ENCODE data around the gene C2orf49. TPM values are rescaled to one million over a fixed set of nuclear protein-coding genes. Genes with fewer than 3 reads are reported as not detected.

The C2orf49 gene
- total RNA-seq, 1 donor from 2014 or later = 21.6 TPM

GRCh38 chr2:105297216-105297615, 40.1 kb upstream of the C2orf49 start:
- H3K27me3 ChIP-seq (ENCODE audit: insufficient read depth, low read length) = no peaks in the 10 kb centered on the region
- Mint-ChIP-seq H3K9me3 (ENCODE audit: unreplicated experiment) (no peaks in the 10 kb centered on the region), H3K27me3 (ENCODE audit: low read depth, unreplicated experiment) (no peaks in the 10 kb centered on the region), H3K36me3 (ENCODE audit: low read depth, unreplicated experiment) (peaks cover 6% of the 10 kb centered on the region), H3K4me1 (ENCODE audit: low read depth, unreplicated experiment) (peaks cover 29% of the 10 kb centered on the region), H3K4me3 (ENCODE audit: unreplicated experiment) (no peak overlapping the region), H3K27ac (ENCODE audit: unreplicated experiment) (peak overlapping the region; percentile 88)
- H3K4me3 ChIP-seq (ENCODE audit: insufficient read depth, low read depth, low read length) = no peak overlapping the region
- TF ChIP-seq CTCF (IDR thresholded peaks at IDR 0.05; ENCODE audit: insufficient read depth, low read depth, low read length) (no peak), EZH2 (IDR thresholded peaks at IDR 0.05; ENCODE audit: insufficient read depth, low read length) (no peak)
- peaks cover 7% of the 10 kb centered on the region for H3K36me3 ChIP-seq (ENCODE audit: insufficient read depth, low read length)
- no peak overlapping the region for H2AFZ ChIP-seq (ENCODE audit: low read depth, low read length)
- FAIRE-seq (no peak), DNase-seq (ENCODE audit: low read depth) (no peak)
- no peak overlapping the region for H3K9ac ChIP-seq (ENCODE audit: low read length)
- no peaks in the 10 kb centered on the region for H3K9me3 ChIP-seq (ENCODE audit: insufficient read depth, low read depth, low read length)
- H3K79me2 ChIP-seq (ENCODE audit: insufficient read depth, low read length) = peaks cover 13% of the 10 kb centered on the region
- peaks cover 22% of the 10 kb centered on the region for H4K20me1 ChIP-seq (ENCODE audit: insufficient read depth, low read length)
- H3K4me1 ChIP-seq (ENCODE audit: insufficient read depth, low read length) = no peaks in the 10 kb centered on the region
- no peak overlapping the region for H3K4me2 ChIP-seq (ENCODE audit: low read length)
- H3K27ac ChIP-seq (ENCODE audit: low read depth, low read length) = no peak overlapping the region

- no peaks in the 10 kb centered on the region for H3K27me3 Mint-ChIP-seq (ENCODE audit: low read depth, unreplicated experiment)
- Histone ChIP-seq H4K20me1 (ENCODE audit: insufficient read depth, low read length) (peaks cover 25% of the 10 kb centered on the region), H3K9ac (ENCODE audit: low read length) (no peak overlapping the region), H3K36me3 (ENCODE audit: insufficient read depth, low read length) (peaks cover 7% of the 10 kb centered on the region), H3K4me1 (ENCODE audit: insufficient read depth, low read length) (no peaks in the 10 kb centered on the region), H3K4me3 (ENCODE audit: insufficient read depth, low read depth, low read length) (no peak overlapping the region), H3K79me2 (ENCODE audit: insufficient read depth, low read length) (peaks cover 18% of the 10 kb centered on the region), H3K27ac (ENCODE audit: low read depth, low read length) (no peak overlapping the region), H3K27me3 (ENCODE audit: insufficient read depth, low read length) (no peaks in the 10 kb centered on the region), H3K9me3 (ENCODE audit: insufficient read depth, low read depth, low read length) (no peaks in the 10 kb centered on the region), H2AFZ (ENCODE audit: low read depth, low read length) (no peak overlapping the region), H3K4me2 (ENCODE audit: low read length) (no peak overlapping the region)
- peaks cover 26% of the 10 kb centered on the region for H3K4me1 Mint-ChIP-seq (ENCODE audit: low read depth, unreplicated experiment)
- H3K27ac Mint-ChIP-seq (ENCODE audit: unreplicated experiment) = no peak overlapping the region
- no peak for FAIRE-seq
- TF ChIP-seq EZH2 (IDR thresholded peaks at IDR 0.05; ENCODE audit: insufficient read depth, low read length) (no peak), CTCF (IDR thresholded peaks at IDR 0.05; ENCODE audit: insufficient read depth, low read depth, low read length) (no peak)
- H3K9me3 Mint-ChIP-seq (ENCODE audit: unreplicated experiment) = no peaks in the 10 kb centered on the region
- no peak overlapping the region for H3K4me3 Mint-ChIP-seq (ENCODE audit: unreplicated experiment)
- no peak for DNase-seq (ENCODE audit: low read depth)
- H3K36me3 Mint-ChIP-seq (ENCODE audit: low read depth, unreplicated experiment) = peaks cover 6% of the 10 kb centered on the region
Observed at GRCh38 chr2:105298017-105298416, 39.3 kb upstream of the C2orf49 start.

DNA sequence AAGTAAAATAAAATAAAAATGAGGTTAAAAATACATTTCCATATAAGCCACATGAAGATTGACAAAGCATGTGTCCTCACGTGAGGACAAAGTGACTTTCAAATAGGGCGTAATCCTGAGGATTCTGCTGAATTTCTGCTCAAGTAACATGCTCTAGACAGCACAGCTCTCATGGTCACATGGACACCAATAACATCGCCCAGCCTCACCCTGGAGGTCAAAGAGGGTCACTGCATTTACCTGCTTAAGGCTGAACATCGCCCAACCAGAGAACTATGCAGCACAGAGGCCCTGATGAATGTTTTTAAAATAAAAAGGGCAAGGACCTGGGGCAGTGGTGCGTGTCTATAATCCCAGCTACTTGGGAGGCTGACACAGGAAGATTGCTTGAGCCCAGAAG, 38.0 kb upstream of the C2orf49 start:
- H4K20me1 ChIP-seq (ENCODE audit: insufficient read depth, low read length) = peaks cover 30% of the 10 kb centered on the region
- H3K36me3 Mint-ChIP-seq (ENCODE audit: low read depth, unreplicated experiment) = peaks cover 6% of the 10 kb centered on the region
- peaks cover 7% of the 10 kb centered on the region for H3K36me3 ChIP-seq (ENCODE audit: insufficient read depth, low read length)
- H3K4me1 Mint-ChIP-seq (ENCODE audit: low read depth, unreplicated experiment) = peaks cover 19% of the 10 kb centered on the region
- H3K27me3 Mint-ChIP-seq (ENCODE audit: low read depth, unreplicated experiment) = no peaks in the 10 kb centered on the region
- H3K4me3 ChIP-seq (ENCODE audit: insufficient read depth, low read depth, low read length) = no peak overlapping the region
- no peak for TF ChIP-seq EZH2 (IDR thresholded peaks at IDR 0.05; ENCODE audit: insufficient read depth, low read length)
- TF ChIP-seq CTCF (IDR thresholded peaks at IDR 0.05; ENCODE audit: insufficient read depth, low read depth, low read length) = no peak
- H3K27ac ChIP-seq (ENCODE audit: low read depth, low read length) = no peak overlapping the region
- no peak overlapping the region for H3K4me2 ChIP-seq (ENCODE audit: low read length)
- peaks cover 28% of the 10 kb centered on the region for H3K79me2 ChIP-seq (ENCODE audit: insufficient read depth, low read length)
- no peak overlapping the region for H3K9ac ChIP-seq (ENCODE audit: low read length)
- H3K4me1 ChIP-seq (ENCODE audit: insufficient read depth, low read length) = no peaks in the 10 kb centered on the region
- FAIRE-seq (no peak), DNase-seq (ENCODE audit: low read depth) (no peak)
- no peak overlapping the region for H3K4me3 Mint-ChIP-seq (ENCODE audit: unreplicated experiment)
- no peaks in the 10 kb centered on the region for H3K27me3 ChIP-seq (ENCODE audit: insufficient read depth, low read length)
- H3K9me3 ChIP-seq (ENCODE audit: insufficient read depth, low read depth, low read length) = no peaks in the 10 kb centered on the region
- no peak overlapping the region for H2AFZ ChIP-seq (ENCODE audit: low read depth, low read length)
- no peak overlapping the region for H3K27ac Mint-ChIP-seq (ENCODE audit: unreplicated experiment)
- H3K9me3 Mint-ChIP-seq (ENCODE audit: unreplicated experiment) = no peaks in the 10 kb centered on the region
